Stimulated activated CD4-positive, alpha-beta T cell treated with anti-CD3 and anti-CD28 coated beads, Interleukin-15, amount 100 ng/mL, for 1 hour (primary cell): ENCODE results near the gene STRA6.

Source experiments
- DNase-seq, 2 donors: peaks; one replicate each; pipeline ENCODE4 v3.0.0-alpha.2; 2020; ENCODE audit warnings: low read depth in 1 of 2, low spot score in 1 of 2

Gene STRA6

GRCh38 chr15:74227968-74228722 lies 25.6 kb upstream of the STRA6 start:
- DNase-seq, result no peak

GRCh38 chr15:74226761-74227540 lies 24.4 kb upstream of the STRA6 start:
- no peak for DNase-seq

- no peak for DNase-seq
These were observed 23.3 kb upstream of the STRA6 start for GRCh38 chr15:74225928-74226327.

GRCh38 chr15:74222240-74223119 lies 19.9 kb upstream of the STRA6 start:
- DNase-seq, result no peak

GRCh38 chr15:74221399-74222239 lies 19.0 kb upstream of the STRA6 start:
- DNase-seq, result no peak

- DNase-seq, result no peak
These were observed 18.1 kb upstream of the STRA6 start for GRCh38 chr15:74220475-74221248.

- no peak for DNase-seq
These were observed 15.6 kb upstream of the STRA6 start for GRCh38 chr15:74217907-74218885.

- DNase-seq, result no peak
These were observed 14.4 kb upstream of the STRA6 start for GRCh38 chr15:74216949-74217348.

GRCh38 chr15:74215958-74216357 lies 13.4 kb upstream of the STRA6 start:
- no peak for DNase-seq

GRCh38 chr15:74214324-74215021 lies 11.9 kb upstream of the STRA6 start:
- no peak for DNase-seq

- DNase-seq, result no peak
These were observed 11.3 kb upstream of the STRA6 start for GRCh38 chr15:74213858-74214284.

- no peak for DNase-seq
These were observed 9.9 kb upstream of the STRA6 start for GRCh38 chr15:74212494-74212893.

- no peak for DNase-seq
These were observed 9.1 kb upstream of the STRA6 start for GRCh38 chr15:74211656-74212055.

- no peak for DNase-seq
These were observed 8.1 kb upstream of the STRA6 start for GRCh38 chr15:74210729-74211128.

- no peak for DNase-seq
These were observed 7.5 kb upstream of the STRA6 start for GRCh38 chr15:74209997-74210671.

- no peak for DNase-seq
These were observed 7.0 kb upstream of the STRA6 start for GRCh38 chr15:74209560-74209958.

- DNase-seq, result no peak
These were observed 6.4 kb upstream of the STRA6 start for GRCh38 chr15:74208901-74209559.
